Stimulated activated CD8-positive, alpha-beta memory T cell treated with anti-CD3 and anti-CD28 coated beads, Interleukin-7, amount 100 ng/mL, for 1 hour (primary cell): ENCODE measurements around the gene LCN6.
"Not testable (repeated sequence)": the region's sequence is repeated elsewhere in the genome, so short reads cannot be mapped to it uniquely, and the experiment has no call there.

Source experiments
- DNase-seq, 2 donors: peaks; one replicate each; pipeline ENCODE4 v3.0.0-alpha.2; 2020; ENCODE audit warnings: low read depth in 2 of 2

Gene LCN6

DNA sequence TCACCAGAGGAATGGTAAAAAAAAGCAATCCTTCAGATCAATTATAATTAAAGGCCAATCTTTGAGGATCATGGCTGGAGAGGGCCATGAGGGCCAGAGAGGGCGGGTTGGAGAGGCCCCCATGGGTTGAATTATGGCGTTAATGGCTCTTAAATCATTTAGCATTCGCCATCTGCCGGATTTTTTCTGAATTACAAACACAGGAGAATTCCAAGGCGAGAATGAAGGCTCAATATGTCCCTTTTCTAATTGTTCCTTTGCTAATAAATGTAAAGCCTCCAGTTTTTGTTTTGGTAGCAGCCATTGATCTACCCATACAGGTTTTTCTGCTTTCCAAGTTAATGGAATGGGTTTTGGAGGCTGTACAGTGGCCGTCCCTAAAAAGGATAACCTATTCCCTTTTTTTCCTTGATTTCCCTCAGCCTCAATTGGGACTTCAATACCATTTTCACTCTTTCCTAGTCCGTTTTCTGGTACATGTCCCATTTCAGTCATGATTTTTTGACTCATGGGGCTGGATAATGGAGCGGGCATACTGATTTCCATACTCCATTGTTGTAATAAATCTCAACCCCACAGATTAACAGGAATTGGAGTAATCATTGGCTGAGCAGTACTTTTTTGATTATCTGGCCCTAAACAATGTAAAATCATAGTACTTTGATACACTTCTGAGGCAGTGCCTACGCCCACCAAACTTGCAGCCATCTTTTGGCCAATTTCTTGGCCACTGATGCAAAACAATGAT, 36.1 kb upstream of the LCN6 start:
- DNase-seq, result no peak

DNA sequence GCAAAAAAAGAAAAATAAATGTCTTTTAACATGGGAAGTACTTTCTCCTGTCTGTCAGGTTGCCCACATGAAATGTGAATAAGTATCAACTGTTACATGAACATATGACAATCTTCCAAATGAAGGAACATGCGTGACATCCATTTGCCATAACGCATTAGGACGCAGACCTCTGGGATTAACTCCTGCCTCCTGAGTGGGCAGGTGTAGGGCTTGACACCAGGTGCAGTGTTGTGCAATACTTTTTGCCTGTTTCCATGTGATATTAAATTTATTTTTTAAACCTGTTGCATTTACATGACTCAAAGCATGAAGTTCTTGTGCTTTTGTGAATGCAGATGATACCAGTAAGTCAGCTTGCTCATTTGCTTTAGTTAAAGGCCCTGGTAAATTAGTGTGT, 34.1 kb upstream of the LCN6 start:
- DNase-seq, result no peak

DNA sequence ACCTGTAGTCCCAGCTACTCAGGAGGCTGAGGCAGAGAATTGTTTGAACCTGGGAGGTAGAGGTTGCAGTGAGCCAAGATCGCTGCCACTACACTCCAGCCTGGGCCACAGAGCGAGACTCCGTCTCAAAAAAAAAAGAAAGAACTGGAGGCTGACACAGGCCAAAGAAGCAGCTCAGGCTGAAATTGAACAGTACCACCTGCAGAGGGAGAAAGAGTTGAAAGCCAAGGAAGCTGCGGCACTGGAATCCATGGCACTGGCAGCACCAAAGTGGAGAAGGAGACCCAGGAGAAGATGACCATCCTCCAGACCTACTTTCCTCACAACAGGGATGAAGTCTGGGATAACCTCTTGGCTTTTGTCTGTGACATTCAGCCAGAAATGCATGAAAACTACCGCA, 31.5 kb upstream of the LCN6 start:
- DNase-seq, result no peak

DNA sequence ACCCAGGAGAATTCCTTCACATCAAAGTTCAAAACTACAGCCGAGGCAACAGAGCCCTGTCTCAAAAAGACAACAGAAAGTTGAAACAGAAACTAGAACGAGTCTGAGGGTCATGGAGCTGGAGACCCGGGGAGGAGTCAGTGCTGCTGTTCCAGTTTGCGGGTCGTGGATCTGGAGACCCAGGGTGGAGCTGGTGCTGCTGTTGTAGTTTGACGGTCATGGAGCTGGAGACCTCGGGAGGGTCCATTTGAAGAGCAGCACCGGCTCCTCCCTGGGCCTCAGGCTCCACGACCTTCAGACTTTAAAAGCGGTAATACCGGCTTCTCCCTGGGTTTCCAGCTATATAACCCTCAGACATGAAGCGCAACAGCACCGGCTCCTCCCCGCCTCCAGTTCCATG, 29.0 kb upstream of the LCN6 start:
- DNase-seq, result no peak

DNA sequence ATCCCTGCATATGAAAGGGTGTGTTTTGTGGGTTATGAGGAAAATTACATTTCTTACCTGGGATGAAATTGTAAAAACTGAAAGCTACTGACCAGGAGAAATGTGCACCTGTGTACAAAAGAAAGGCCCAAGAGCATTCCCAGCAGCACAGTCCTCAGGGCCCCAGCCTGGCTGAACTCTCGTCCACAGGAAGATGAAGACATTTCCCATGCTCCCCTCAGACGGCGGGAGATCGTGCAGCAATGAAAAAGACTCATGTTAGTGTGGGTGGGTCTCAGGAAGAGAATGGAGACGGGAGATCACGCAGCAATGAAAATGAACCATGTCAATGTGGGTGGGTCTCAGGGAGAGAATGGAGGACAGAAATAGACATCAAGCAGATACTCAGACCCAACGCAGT, 28.6 kb upstream of the LCN6 start:
- DNase-seq, result no peak

DNA sequence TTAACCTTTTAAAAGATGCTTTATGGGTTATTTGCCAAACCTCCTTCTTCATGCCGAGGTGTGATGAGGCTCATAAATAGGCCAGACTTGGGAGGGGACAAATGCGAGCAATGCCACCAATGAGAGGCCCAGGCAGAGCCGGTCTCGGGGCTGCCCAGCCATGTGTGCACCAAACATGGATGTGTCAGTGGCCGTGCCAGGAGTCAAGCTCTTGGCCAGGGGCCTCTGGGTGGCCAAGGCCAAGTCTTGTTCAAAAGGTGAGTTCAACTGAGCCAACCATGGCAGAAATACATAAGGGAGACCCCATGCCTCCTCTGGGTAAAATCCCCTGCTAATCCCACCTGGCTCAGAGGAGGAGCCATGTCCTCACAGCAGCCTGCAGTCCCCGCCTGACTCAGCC, 26.9 kb upstream of the LCN6 start:
- DNase-seq, result no peak

DNA sequence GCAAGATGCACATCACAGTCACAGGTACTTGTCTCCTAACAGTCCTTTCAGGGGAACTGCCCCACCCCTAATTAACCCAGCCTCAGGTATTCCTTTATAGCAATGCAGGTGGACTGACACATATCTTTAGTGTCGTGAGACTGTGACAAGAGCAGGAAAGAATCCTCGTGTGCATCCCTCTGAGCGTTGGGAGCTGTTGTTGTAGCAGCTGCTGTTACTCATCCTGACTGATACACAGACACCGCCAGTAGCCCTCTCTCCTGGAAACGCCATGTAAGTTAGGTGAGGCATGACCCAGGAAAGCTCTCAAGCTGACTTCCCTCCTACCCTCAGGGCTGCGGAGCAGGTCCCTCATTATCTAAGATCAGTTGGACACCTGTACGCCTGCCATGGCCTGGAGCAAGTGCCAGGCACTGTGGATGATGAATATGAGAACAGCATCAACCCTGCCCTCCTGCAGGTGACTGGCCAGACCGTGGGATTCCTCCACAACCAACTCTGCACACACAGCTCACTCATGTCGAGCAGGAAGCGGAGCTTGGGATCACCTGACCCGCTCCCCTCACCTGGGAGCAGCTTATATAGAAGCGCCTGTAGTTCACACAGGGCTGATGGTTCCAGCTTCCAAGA, 26.2 kb upstream of the LCN6 start:
- no peak for DNase-seq

DNA sequence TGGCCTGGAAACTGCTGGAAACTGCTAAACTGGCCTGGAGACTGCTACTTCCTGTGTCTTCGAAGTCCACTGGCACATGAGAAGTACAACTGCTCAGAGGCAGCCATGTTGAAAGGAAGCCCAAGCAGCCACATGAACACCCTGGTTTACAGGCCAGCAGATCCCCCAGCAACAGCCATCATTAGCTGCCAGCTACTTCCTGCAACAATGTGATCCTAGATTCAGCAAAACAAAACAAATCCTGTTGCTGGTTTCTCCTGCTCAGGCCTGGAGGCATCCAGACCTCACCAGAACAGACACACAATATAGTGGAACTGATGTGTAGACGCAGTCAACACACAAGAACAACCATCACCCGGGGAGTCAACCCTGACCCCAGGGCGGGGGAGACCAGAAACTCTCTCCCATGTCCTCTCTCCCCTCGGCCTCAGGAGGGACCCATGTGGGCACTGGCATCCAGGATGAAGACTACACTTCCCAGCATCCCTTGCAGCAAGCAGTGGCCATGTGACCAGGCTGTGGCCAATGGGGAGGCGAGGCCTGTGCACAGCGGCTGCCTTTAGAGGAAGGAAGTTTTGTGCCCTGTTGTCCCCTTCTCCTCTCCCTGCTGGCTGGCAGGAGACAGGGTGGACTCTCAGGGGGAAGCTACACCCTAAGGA, 25.2 kb upstream of the LCN6 start:
- DNase-seq, result no peak

DNA sequence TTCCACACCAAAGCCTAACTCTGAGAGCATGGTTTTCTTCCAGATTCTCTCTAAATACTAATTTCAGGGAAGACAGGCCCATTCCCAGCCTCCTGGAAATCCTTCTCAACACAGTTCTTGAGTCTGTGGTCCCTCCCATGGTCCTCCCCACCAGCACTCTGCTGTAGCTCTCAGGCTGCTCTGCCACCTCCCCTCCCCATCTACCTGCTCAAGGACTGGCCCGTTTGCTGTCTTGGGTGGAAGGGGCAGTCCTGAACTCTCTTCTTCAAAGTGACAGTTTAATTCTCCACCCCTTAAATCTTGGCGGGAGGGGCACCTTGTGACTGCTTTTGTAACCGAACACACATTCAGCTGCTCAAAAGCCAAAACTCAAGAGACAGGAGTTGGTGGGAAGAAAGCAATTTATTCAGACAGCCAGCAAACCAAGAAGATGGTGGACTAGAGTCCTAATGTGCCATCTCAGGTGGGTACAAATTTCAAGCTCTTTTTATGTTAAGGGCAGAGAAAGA, 23.6 kb upstream of the LCN6 start:
- DNase-seq, result no peak

DNA sequence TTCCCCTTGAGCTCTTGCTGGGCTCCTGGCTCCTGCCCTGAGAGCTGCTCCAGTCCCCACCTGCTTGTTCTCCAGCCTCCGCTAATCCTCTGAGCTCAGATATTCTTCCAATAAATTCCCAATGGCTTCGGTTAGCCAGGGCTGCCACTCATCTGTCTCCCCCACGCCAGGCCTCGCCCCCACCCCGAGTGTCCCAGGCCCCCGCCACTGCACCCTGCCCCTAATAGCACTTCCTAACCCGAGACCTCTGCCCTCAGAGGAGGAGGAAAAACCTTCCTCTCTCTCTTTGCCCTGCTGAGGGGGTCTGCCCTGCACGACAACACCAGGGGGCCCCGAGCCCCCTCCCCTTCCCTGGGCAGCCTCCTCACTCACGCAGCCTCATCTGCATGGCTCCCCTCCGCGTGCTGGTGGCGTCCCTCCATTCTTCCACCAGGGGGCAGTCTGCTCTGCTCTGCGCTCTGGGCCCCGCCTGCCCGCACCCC, 21.4 kb upstream of the LCN6 start:
- no peak for DNase-seq

DNA sequence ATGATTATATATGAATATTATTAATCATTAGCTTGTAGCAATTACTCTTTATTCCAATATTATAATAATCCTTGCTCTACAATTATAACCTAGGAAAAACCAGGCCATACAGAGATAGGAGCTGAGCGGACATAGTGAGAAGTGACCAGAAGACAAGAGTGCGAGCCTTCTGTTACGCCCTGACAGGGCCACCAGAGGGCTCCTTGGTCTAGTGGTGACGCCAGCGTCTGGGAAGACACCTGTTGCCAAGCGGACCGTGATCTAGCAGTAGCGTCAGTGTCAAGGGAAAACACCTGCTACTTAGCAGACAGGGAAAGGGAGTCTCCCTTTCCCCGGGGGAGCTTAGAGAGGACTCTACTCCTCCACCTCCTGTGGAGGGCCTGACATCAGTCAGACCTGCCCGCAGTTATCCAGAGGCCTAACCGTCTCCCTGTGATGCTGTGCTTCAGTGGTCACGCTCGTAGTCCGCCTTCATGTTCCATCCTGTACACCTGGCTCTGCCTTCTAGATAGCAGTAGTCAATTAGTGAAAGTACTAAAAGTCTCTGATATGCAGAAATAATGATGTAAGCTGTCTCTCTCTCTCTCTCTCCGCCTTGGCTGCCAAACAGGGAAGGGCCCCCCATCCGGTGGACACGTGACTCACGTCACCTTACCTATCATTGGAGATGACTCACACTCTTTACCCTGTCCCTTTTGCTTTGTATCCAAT, 18.2 kb upstream of the LCN6 start:
- not testable (repeated sequence) for DNase-seq

DNA sequence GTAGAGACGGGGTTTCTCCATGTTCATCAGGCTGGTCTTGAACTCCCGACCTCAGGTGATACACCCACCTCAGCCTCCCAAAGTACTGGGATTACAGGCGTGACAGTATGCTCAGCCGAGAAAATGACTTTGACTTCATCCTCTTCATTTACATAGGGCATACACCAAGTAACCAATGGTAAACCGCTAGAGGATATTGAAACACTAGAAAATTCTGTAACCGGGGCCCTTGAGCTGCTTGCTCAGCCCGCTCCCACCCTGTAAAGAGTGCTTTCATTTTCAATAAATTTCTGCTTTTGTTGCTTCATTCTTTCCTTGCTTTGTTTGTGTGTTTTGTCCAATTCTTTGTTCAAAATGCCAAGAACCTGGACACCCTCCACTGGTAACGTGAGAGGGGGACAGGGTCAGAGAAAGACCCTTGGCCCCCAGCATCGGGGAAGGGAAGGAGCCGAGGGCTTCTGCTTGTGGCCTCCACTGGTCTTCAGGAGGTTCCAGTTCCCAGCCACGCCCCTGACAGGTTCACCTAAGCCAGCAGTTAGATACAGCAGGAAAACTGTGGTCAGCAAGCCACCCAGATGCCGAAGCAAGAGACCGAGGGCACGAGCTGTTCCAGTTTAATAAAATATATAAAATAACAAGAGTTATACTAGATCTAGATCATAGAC, 17.6 kb upstream of the LCN6 start:
- not testable (repeated sequence) for DNase-seq

DNA sequence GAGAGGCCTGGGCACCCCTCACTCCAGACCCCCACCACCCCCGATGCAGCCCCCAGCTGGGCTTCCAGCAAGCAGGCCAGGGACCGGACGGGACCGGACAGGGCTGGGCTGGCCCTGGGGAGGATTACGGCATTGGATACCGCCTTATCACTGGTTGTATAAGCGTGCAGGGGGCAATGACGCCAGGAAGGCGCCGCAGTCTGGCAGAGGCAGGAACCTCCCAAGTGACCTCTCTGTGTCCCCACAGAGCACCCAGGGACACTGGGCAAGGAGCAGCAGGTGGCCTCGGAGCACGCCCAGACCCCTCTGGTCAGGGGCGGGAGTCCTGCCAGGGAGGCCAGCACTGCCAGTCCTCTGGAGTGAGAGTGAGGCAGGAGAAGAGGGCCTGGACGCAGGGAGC, 16.7 kb upstream of the LCN6 start:
- DNase-seq, result no peak

DNA sequence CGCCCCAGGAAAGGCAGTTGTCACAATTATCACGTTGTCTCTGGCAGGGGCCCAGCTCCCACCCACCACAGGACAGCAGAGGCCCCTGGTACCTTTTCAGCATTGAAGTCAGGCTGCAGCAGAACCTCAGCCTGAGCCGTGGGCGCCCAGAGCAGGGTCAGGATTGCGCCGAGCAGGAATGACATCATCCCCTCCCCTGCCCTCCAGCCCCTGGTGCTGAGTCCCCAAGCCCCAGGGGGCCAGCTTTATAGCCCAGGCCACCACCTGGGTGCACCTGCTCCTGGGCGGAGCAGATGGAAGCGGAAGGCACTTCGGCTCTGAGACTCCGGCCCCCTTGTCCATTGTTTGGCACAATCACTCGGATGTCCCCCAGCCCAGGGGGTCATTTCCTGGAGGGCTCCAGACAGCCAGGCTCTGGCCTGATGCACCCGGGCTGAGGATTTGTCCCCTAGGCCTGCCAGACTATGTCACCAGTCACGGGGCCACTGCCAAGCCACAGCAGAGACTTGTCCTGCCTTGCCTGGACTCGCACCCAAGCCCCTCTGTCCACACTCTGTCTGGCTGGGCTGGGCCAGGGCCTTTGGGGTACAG, 16.1 kb upstream of the LCN6 start, which contains the start of gene LCN15:
Gene LCN15 (minus strand): TSS at position 218 of the 591 bp plus-strand sequence. CDS start 30 bp downstream, at position 188.
- DNase-seq, result no peak

DNA sequence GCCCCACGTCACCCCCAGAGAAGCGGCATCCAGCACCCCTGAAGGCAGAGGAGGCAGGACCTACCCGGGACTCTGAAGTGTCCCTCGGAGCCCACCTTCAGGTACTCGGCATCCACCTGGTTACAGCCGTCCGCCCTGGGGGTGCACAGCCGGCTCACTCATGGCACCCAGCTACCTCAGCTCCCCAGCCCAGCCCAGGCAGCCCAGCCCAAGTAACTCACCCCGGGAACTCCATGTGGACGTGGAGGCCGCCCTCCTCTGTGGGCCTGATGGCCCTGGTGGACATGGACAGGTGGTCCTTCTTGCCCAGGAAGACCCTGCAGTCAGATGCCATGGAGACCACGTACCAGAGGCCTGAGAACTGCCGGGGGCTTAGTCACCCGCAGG, 15.3 kb upstream of the LCN6 start:
- no peak for DNase-seq

DNA sequence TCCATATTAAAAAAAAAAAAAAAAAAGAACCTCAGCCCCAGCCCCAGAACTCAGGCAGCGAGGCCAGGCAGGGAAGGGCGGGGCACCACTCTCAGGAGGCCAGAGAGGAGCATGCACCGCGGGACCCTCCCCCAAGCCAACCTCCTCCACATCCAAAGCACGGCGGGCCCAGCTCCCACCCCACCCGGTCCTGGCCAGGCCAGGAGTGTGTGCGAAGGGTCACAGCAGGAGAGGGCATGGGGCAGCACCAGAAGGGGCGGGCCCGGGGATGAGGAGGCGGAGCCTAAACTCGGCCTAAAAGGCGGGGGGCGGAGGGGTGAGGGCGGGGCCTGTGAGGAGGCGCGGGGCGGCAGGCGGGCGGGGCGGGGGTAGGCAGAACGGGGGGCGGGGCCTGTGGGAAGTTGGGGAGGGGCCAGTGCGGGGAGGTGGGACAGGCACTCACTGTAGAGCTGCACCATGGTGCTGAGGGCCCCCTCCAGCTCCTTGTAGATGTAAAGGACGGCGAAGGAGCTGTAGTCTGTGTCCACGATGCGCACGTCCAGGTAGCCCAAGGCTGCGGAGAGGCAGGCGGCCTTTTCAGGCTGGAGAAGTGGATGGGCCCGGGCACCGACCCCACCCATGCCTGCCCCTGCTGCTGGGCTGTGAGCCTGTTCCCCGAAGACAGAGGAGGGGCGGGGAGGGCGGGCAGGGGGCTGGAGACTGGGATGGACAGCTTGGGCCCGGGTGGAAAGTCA, 14.8 kb upstream of the LCN6 start:
- no peak for DNase-seq

DNA sequence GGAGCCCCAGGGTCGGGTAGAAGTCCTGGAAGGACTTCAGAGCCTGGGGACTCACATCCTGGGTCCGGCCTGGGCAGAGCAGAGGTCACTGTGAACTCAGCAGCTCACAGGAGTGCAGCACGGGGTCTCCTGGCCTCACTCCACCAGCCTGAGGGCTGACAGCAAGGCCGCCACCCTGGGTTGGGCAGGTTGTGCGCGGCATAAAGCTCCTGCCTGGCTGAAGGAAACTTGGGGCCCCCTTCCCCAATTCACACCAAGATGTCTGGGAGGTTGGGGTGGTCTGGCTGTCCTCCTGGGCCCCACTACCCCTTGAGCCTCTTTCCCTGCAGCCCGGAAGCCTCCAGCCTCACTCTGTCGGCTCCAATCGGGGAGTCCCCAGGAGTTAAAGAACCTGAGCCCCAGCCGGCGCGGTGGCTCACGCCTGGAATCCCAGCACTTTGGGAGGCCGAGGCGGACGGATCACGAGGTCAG, 13.9 kb upstream of the LCN6 start:
- DNase-seq, result no peak

DNA sequence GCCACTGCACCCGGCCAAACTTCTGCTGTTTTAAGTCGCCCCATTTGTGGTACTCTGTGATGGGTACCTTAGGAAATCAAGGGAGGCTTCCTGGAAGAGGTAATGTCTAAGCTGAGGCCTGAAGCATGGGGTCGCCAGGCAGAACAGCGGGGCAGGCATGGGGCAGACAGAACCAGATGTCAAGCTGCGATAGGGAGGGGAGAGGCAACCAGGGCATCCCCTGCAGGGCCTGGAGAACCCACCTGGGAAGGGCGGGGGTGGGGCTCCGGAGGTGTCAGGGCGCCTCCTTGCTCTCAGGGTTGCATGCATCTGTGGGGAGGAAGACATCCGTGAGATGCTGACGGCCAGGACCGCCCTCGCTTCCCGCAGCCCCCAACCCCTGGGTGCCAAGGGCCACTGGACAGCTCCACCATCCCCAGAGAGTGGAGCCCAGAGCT, 13.2 kb upstream of the LCN6 start:
- DNase-seq, result no peak

DNA sequence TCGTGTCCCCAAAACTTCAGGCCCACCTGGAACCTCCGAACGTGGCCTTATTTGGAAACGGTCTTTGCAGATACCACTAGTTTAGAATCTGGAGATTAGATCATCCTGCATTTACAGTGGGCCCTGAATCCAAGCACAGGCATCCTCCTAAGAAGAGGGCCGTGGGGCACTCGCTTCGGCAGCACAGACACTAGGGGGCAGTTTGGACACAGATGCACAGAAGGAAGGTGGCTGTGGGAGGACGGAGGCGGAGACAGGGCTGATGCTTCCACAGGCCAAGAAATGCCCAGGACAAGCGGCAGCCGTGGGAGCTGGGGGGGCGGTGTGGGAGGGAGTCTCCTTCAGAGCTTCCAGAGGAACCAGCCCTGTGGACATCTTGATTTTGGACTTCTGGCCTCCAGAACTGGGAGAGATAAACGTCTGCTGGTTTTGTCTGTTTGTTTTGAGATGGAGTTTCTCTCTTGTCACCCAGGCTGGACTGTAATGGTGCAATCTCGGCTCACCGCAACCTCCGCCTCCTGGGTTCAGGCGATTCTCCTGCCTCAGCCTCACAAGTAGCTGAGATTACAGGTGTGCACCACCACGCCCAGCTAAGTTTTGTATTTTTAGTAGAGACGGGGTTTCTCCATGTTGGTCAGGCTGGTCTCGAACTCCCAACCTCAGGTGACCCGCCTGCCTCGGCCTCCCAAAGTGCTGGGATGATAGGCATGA, 12.7 kb upstream of the LCN6 start:
- DNase-seq, result not testable (repeated sequence)

DNA sequence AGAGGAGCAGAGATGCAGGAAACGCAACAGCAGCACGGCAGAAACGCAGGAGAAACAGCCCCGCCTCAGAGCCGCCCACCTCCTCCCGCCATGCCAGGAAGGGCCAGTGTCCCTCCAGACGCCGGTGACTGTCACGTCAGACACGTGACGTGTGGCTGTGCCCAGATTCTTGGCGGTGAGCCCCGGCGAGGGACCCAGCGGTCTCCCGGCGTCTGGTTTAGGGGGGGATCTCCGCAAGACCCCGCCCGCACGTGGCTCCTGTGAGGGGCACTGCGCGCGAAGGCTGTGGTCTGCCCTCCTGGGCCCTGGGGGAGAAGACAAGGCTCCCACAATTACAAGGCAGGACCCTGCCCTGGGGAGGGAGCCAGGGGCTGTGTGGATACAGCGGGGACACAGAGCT, 12.1 kb upstream of the LCN6 start:
- no peak for DNase-seq
